NB4 (cell line): ENCODE results near the gene CHD2.

Source experiments
- CTCF ChIP-seq: IDR thresholded peaks from one replicate; pipeline ENCODE4 v1.5.1; 2012; ENCODE audit warnings: low read depth, low read length
- MAX ChIP-seq: IDR thresholded peaks from 2 replicates; pipeline ENCODE4 v1.6.1; 2011; ENCODE audit warnings: low read depth, low read length
- MYC ChIP-seq: IDR thresholded peaks from 2 replicates; pipeline ENCODE4 v1.6.1; 2011; ENCODE audit warnings: low read depth, low read length
- POLR2A ChIP-seq: IDR thresholded peaks from 2 replicates; pipeline ENCODE4 v1.6.1; 2011; ENCODE audit warnings: mild to moderate bottlenecking; ENCODE audit not compliant: insufficient read length; ENCODE audit errors: extremely low read depth

GRCh38 chr15:92979011-92979701 lies 79.0 kb downstream of the CHD2 start:
- TF ChIP-seq POLR2A = no peak
- TF ChIP-seq CTCF = no peak
- no peak for TF ChIP-seq MAX
- no peak for TF ChIP-seq MYC
